ENCODE measurements around the gene AOAH. TPM values are rescaled to one million over a fixed set of nuclear protein-coding genes. Genes with fewer than 3 reads are reported as not detected.

AOAH gene
- total RNA-seq, 1 donor from 2014 or later, result 0.28 TPM

DNA sequence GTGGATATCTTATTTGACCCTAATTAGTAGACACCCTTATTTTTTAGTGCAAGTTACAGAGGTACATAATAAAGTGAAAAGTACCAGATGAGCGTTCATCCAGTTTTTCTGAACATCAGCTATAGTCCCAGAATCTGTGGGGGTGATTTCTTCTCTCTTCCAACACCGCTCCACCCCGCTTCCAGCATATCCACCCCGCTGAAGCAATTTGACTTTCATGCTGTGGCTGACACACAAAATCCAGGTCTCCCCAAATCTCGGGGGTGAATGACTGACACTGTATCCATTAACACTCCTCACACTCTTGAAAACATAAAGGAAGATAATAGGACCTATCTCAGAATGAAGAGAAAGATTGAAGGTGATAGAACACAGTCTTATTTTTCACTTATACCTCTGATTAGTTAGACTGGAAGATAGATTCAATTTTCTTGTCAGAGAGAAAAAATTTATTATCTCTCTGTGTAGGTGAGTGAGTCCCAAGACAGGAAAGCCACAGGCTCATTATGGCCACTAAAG lies 191.3 kb downstream of the AOAH start:
- H3K4me1 Mint-ChIP-seq (ENCODE audit: unreplicated experiment), result no peaks in the 10 kb centered on the region
- no peak overlapping the region for H3K27ac Mint-ChIP-seq (ENCODE audit: unreplicated experiment)
- TF ChIP-seq, protein P1, sequence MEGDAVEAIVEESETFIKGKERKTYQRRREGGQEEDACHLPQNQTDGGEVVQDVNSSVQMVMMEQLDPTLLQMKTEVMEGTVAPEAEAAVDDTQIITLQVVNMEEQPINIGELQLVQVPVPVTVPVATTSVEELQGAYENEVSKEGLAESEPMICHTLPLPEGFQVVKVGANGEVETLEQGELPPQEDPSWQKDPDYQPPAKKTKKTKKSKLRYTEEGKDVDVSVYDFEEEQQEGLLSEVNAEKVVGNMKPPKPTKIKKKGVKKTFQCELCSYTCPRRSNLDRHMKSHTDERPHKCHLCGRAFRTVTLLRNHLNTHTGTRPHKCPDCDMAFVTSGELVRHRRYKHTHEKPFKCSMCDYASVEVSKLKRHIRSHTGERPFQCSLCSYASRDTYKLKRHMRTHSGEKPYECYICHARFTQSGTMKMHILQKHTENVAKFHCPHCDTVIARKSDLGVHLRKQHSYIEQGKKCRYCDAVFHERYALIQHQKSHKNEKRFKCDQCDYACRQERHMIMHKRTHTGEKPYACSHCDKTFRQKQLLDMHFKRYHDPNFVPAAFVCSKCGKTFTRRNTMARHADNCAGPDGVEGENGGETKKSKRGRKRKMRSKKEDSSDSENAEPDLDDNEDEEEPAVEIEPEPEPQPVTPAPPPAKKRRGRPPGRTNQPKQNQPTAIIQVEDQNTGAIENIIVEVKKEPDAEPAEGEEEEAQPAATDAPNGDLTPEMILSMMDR (IDR thresholded peaks at IDR 0.05; ENCODE audit: unreplicated experiment), result no peak
- H3K36me3 Mint-ChIP-seq (ENCODE audit: low read depth, unreplicated experiment), result no peaks in the 10 kb centered on the region
- DNase-seq (ENCODE audit: low spot score), result no peak
- H3K4me3 Mint-ChIP-seq (ENCODE audit: unreplicated experiment), result no peak overlapping the region
- H3K27me3 Mint-ChIP-seq (ENCODE audit: unreplicated experiment), result peaks cover 2% of the 10 kb centered on the region
- no peaks in the 10 kb centered on the region for H3K9me3 Mint-ChIP-seq (ENCODE audit: unreplicated experiment)

DNA sequence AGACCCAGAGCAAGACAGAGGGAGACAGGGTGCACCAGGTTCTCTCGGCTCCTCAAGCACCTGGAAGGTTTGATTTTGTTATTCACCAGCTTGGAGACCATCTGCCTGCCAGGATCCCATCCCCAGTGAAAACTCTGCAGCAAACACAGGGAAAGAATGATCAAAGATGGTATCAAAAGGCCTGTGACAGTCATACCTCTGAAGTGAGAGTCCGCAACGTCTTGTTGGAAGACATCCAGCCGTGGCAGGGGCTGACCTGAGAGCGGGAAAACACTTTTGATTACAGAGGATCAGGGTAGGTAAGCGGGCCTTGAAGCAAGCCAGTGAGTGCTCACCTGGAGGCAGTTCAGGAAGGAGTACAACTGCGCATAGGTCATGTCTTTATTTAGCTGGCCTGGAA lies 192.3 kb downstream of the AOAH start:
- DNase-seq (ENCODE audit: low spot score), result no peak
- H3K27ac Mint-ChIP-seq (ENCODE audit: unreplicated experiment), result no peak overlapping the region
- H3K4me1 Mint-ChIP-seq (ENCODE audit: unreplicated experiment), result no peaks in the 10 kb centered on the region
- TF ChIP-seq, protein P1 (IDR thresholded peaks at IDR 0.05; ENCODE audit: unreplicated experiment), result no peak
- H3K27me3 Mint-ChIP-seq (ENCODE audit: unreplicated experiment), result peaks cover 1% of the 10 kb centered on the region
- no peak overlapping the region for H3K4me3 Mint-ChIP-seq (ENCODE audit: unreplicated experiment)
- no peaks in the 10 kb centered on the region for H3K36me3 Mint-ChIP-seq (ENCODE audit: low read depth, unreplicated experiment)
- H3K9me3 Mint-ChIP-seq (ENCODE audit: unreplicated experiment), result no peaks in the 10 kb centered on the region

DNA sequence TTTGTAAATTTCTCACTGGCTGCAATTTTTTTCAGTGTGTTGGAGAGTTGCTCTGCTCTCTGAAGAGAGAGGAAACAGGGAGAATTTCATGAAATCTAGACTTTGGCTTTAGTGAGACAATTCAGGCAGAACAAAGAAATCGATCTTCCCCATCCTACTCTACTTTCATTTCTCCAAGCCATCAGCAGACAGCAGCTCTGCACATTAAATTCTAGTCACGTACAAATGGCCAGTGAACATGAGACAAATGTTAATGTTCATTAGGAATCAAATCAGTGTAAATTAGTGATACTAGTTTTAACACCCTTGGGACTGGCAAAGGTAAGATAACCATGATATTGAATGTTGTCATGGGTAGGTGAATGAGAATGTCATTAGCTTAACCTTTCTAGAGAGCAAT lies 193.8 kb downstream of the AOAH start:
- Mint-ChIP-seq H3K36me3 (ENCODE audit: low read depth, unreplicated experiment) (no peaks in the 10 kb centered on the region), H3K27ac (ENCODE audit: unreplicated experiment) (no peak overlapping the region), H3K4me1 (ENCODE audit: unreplicated experiment) (no peaks in the 10 kb centered on the region), H3K4me3 (ENCODE audit: unreplicated experiment) (no peak overlapping the region), H3K9me3 (ENCODE audit: unreplicated experiment) (no peaks in the 10 kb centered on the region), H3K27me3 (ENCODE audit: unreplicated experiment) (no peaks in the 10 kb centered on the region)
- no peak for DNase-seq (ENCODE audit: low spot score)
- TF ChIP-seq, protein P1 (IDR thresholded peaks at IDR 0.05; ENCODE audit: unreplicated experiment), result no peak

DNA sequence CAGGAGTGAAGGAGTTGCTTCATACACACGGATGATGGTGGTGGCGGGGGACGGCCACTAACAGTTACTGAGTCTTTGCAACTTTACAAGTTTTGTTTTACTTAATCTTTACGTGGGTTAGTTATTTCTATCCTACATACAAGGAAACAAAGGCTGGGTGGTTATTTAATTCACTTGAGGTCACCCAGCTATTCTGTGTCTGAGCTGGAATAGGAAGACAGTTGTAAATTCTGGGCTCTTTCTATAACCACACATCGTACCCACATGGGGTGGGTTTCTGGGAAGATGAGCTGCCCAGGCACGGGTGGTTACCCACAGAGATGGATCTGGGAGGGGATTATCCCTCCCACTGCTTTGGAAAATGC lies 196.8 kb downstream of the AOAH start:
- TF ChIP-seq, protein P1 (IDR thresholded peaks at IDR 0.05; ENCODE audit: unreplicated experiment), result no peak
- Mint-ChIP-seq H3K27ac (ENCODE audit: unreplicated experiment) (no peak overlapping the region), H3K4me3 (ENCODE audit: unreplicated experiment) (no peak overlapping the region), H3K27me3 (ENCODE audit: unreplicated experiment) (no peaks in the 10 kb centered on the region), H3K36me3 (ENCODE audit: low read depth, unreplicated experiment) (no peaks in the 10 kb centered on the region), H3K4me1 (ENCODE audit: unreplicated experiment) (no peaks in the 10 kb centered on the region), H3K9me3 (ENCODE audit: unreplicated experiment) (no peaks in the 10 kb centered on the region)
- no peak for DNase-seq (ENCODE audit: low spot score)

DNA sequence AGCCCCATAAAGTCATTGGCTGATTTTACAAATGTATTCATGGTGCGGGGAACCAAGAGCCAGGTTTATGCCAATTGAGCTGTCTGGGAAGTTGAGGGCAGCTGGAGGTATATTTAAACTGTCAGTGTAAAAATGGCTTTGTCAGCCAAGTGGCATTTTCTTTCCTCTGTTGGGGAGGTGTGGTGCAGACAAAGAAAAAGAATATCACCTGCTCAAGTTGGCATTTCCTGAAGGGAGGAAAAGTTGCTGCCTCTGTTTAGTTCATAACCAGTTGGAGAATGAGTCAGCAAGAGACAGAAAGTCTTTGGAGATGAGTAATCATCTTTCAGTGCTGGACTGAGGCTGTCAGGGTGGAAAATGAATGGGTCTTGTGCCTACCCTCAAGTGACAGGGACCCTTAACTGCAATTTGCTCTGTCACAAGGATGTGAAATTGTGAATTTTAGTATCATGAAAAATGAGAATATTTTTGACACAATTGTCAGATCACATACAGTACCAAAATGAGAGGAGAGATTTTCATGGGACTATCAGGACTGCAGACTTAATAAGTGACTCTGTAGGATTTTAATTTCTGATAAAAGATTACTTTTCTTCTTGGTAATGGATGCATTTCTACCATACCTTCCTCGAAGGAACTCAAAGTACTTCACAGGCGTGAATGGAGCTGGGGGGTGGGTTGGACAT lies 197.3 kb downstream of the AOAH start:
- no peaks in the 10 kb centered on the region for H3K9me3 Mint-ChIP-seq (ENCODE audit: unreplicated experiment)
- H3K27ac Mint-ChIP-seq (ENCODE audit: unreplicated experiment), result no peak overlapping the region
- TF ChIP-seq, protein P1 (IDR thresholded peaks at IDR 0.05; ENCODE audit: unreplicated experiment), result no peak
- DNase-seq (ENCODE audit: low spot score), result no peak
- H3K36me3 Mint-ChIP-seq (ENCODE audit: low read depth, unreplicated experiment), result no peaks in the 10 kb centered on the region
- H3K27me3 Mint-ChIP-seq (ENCODE audit: unreplicated experiment), result no peaks in the 10 kb centered on the region
- no peak overlapping the region for H3K4me3 Mint-ChIP-seq (ENCODE audit: unreplicated experiment)
- no peaks in the 10 kb centered on the region for H3K4me1 Mint-ChIP-seq (ENCODE audit: unreplicated experiment)

Measured in endothelial cell (in vitro differentiated cells).